BJ (cell line): ENCODE data around the gene PDE3B. TPM values are rescaled to one million over a fixed set of nuclear protein-coding genes. Genes with fewer than 3 reads are reported as not detected.

Source experiments
- CTCF ChIA-PET: fragments of 350-600 bp; formaldehyde crosslinking; extraction: SDS; loops from one replicate; lab custom pipeline; 2021; ENCODE audit warnings: antibody characterized with exemption, inconsistent platforms; lab: Yijun Ruan, JAX
- POLR2A ChIA-PET: fragments of 300-600 bp; sonication (Branson Sonifier 250); formaldehyde crosslinking; extraction: SDS; loops from one replicate; lab custom pipeline; 2021; ENCODE audit warnings: antibody characterized with exemption; lab: Charles Lee
- DNase-seq: peaks from one replicate; pipeline ENCODE4 v3.0.0-alpha.2; 2011; ENCODE audit warnings: low read depth
- H3K27me3 ChIP-seq: 2 replicates; pipeline ENCODE4 v1.6.0; 2011; ENCODE audit warnings: low read length; ENCODE audit not compliant: control insufficient read depth, insufficient read depth
- H3K36me3 ChIP-seq: 2 replicates; pipeline ENCODE4 v1.5.1; 2011; ENCODE audit warnings: low read length; ENCODE audit not compliant: control insufficient read depth, insufficient read depth
- H3K4me3 ChIP-seq: 2 replicates; pipeline ENCODE4 v1.5.1; 2011; ENCODE audit warnings: low read depth, mild to moderate bottlenecking, control low read depth, low read length
- polyA plus RNA-seq: library from polyadenylated mRNA; depleted of rRNA; stranded (reverse); fragments of >200 nt; gene quantifications from 2 replicates; pipeline ENCODE4 v1.2.3, GENCODE V29; 2011
- TF ChIP-seq, protein P1 (sequence below): IDR thresholded peaks from 2 replicates; pipeline ENCODE4 v1.5.1; 2011; ENCODE audit warnings: low read depth, mild to moderate bottlenecking, control low read depth, inconsistent platforms, low read length, moderate library complexity; ENCODE audit not compliant: insufficient read depth

Gene PDE3B
- polyA plus RNA-seq, 1 experiment = 0.06 TPM

DNA sequence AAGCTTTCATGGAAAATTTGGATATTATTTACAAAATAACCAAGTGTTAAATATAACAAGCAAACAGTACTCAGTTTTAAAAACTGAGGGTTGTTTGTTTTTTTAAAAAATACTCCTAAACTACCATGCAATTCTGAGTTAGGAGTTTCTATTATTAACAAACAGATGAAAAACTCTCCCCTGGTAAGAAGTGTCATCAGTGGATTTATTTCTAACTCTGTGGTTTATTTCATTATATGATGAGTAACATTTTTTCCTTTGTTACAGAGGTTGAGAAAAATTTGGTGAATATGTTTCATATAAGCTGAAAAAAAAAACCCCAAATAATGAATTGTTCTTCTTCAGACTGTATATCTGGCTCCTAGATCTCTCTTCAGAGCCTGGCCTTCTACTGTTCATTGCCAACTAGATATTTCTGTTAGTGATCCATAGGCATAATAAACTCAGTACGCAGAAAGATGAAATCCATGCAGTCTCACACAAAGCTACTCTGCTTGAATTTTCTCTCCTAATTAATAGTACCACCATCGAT lies 29.4 kb upstream of the PDE3B start:
- no peak for DNase-seq
- POLR2A ChIA-PET = no interaction called here

DNA sequence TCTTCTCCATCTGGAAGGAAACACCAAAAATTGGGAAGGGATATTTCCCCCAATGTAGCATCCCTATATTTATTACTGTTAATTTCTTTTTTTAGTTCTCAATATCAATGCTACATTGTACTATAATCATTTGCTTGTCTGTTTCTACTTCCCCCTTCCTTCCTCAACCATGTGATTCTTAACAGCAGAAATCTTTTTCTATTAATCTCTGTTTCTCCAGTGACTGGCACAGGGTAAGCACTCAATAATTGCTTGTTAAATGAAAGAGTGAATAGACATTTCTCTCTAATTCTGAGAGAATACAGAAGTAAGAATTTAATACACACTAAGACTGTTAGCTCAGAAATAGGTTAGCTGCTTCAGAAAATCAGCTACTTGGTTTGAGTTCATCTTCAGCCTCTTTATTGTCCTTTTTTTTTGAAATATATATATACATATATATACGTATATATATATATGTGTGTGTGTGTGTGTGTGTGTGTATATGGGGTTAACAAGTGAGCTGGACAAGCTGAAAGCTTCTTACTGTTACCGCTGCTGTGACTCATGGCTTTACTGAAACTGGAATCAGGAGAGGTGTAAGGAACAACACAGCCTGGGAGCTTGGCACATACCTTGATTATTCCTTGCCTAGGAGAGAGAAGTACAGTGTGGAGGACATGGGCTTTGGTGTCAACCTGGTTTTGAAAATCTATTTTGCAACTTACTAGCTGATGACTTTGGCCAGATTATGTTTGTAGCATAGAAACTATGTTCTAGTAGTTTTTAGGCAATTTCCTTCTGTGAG lies 26.2 kb upstream of the PDE3B start:
- Histone ChIP-seq H3K4me3 (no peak overlapping the region), H3K36me3 (no peaks in the 10 kb centered on the region), H3K27me3 (no peaks in the 10 kb centered on the region)
- TF ChIP-seq, protein P1, sequence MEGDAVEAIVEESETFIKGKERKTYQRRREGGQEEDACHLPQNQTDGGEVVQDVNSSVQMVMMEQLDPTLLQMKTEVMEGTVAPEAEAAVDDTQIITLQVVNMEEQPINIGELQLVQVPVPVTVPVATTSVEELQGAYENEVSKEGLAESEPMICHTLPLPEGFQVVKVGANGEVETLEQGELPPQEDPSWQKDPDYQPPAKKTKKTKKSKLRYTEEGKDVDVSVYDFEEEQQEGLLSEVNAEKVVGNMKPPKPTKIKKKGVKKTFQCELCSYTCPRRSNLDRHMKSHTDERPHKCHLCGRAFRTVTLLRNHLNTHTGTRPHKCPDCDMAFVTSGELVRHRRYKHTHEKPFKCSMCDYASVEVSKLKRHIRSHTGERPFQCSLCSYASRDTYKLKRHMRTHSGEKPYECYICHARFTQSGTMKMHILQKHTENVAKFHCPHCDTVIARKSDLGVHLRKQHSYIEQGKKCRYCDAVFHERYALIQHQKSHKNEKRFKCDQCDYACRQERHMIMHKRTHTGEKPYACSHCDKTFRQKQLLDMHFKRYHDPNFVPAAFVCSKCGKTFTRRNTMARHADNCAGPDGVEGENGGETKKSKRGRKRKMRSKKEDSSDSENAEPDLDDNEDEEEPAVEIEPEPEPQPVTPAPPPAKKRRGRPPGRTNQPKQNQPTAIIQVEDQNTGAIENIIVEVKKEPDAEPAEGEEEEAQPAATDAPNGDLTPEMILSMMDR = no peak
- CTCF ChIA-PET = no interaction called here
- POLR2A ChIA-PET = no interaction called here
- no peak for DNase-seq

More for the DNA sequence above, 29.4 kb upstream of the PDE3B start:
- CTCF ChIA-PET = no interaction called here
- H3K36me3 ChIP-seq = no peaks in the 10 kb centered on the region
- H3K27me3 ChIP-seq = no peaks in the 10 kb centered on the region
- TF ChIP-seq, protein P1 = no peak
- H3K4me3 ChIP-seq = no peak overlapping the region

DNA sequence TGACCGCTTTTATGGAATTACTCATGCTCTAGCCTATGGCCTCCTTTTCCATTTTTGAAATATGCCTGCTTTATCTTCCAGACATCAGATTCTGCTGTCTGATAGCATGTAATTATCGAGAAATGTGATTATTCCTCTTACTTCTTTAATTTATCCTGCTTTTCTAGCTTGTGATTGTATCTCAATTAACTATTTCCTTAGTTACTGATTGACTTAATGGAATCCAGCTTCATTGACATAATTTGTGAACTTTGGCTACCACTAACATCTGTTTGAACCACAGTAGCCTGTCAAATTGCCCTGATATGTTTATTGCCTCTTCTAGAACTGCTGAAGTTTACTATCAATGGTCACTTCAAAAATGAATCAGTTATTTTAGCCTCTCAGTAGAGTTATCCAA lies 25.5 kb upstream of the PDE3B start:
- Histone ChIP-seq H3K4me3 (no peak overlapping the region), H3K36me3 (no peaks in the 10 kb centered on the region), H3K27me3 (no peaks in the 10 kb centered on the region)
- DNase-seq = no peak
- ChIA-PET POLR2A (no interaction called here), CTCF (no interaction called here)
- TF ChIP-seq, protein P1 = no peak

DNA sequence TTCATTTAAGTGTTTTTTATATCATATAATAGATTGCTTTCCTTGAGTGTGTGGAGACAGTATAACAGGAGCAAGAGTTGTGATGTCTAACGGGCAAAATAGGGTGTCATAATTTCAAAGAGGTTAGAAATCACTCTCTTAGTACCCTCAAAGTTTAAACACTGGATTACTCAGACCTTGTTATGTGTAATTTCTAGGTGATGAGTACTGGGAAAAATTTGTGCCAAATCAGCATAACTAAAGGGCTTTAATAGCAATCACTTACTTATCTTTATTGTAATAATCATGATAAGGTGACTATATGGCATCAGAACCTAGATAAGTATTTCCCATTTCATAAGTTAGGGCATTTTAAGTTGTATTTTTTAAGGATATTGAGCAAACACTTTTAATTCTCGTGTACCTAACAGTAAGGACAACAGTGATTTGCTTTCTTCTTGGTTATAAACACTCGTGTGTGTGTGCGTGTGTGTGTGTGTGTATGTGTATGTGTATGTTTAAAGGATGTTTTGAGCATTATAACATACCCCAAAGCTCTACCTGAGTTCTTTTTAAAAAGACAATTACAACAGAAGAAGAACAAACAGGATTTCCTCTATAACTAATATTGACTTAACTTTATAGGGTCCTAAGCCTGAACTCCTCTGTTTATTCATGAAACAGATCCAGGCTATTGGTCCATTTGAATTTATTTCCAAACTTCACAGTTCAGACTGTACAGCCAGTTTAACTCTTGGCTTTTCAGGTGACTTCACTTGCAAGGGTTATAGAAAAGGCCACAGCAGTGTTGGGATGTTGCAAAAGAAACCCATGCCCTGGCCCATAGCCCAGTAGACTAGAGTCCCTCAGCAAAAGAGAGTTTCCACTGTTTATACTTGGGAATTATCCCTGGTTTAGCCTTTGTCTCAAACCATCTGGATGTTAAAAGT lies 23.7 kb upstream of the PDE3B start:
- no peaks in the 10 kb centered on the region for H3K36me3 ChIP-seq
- no peaks in the 10 kb centered on the region for H3K27me3 ChIP-seq
- DNase-seq = no peak
- ChIA-PET CTCF (interaction anchor here (0.7 kb wide), 1 partner anchor 25 kb away, joined by 5 read pairs; no protein-coding TSS in a partner anchor), POLR2A (no interaction called here)
- no peak overlapping the region for H3K4me3 ChIP-seq
- TF ChIP-seq, protein P1 = no peak
